Tibial artery (tissue), 4 donors: ENCODE results near the gene RPL27.
A peak's percentile ranks its signal among the peaks of the same experiment; 100 is the strongest.

Source experiments
- DNase-seq, 2 donors: peaks; one replicate each; pipeline ENCODE4 v3.0.0-alpha.2; 2019
- H3K27ac ChIP-seq, 2 donors: fragments of 200-600 bp; sonication (generic) in 1 of 2; 1 replicate in 1 of 2; 2 replicates in 1 of 2; pipeline ENCODE4 v1.5.1; 2018 to 2019; ENCODE audit warnings: mild to moderate bottlenecking in 1 of 2
- H3K27me3 ChIP-seq, 2 donors: fragments of 200-600 bp; sonication (generic) in 1 of 2; one replicate each; pipeline versions ENCODE4 v1.5.1 to v1.6.0; 2016 to 2019
- H3K36me3 ChIP-seq, 3 donors: fragments of 200-600 bp; sonication (generic) in 2 of 3; one replicate each; pipeline ENCODE4 v1.5.1; 2016 to 2019; ENCODE audit warnings: mild to moderate bottlenecking in 2 of 3
- H3K4me1 ChIP-seq, 4 donors: fragments of 200-600 bp; sonication (generic) in 2 of 4; 1 replicate in 3 of 4; 2 replicates in 1 of 4; pipeline ENCODE4 v1.5.1; 2016 to 2019
- H3K4me3 ChIP-seq, 2 donors: fragments of 200-600 bp; sonication (generic) in 1 of 2; 1 replicate in 1 of 2; 2 replicates in 1 of 2; pipeline ENCODE4 v1.5.1; 2018 to 2019; ENCODE audit warnings: mild to moderate bottlenecking in 2 of 2
- H3K9me3 ChIP-seq, 3 donors: fragments of 200-600 bp; sonication (generic) in 1 of 3; one replicate each; pipeline ENCODE4 v1.5.1; 2016 to 2019
- CTCF ChIP-seq, 2 experiments: fragments of 200-600 bp in 1 of 2; fragments of 450-650 bp in 1 of 2; IDR thresholded peaks; one replicate each; pipeline ENCODE4 v1.5.1; 2017 to 2019; ENCODE audit warnings: antibody characterized with exemption in 2 of 2, mild to moderate bottlenecking in 1 of 2, moderate library complexity in 1 of 2
- intact Hi-C: fragments of 100-400 bp; cut with DNase I; formaldehyde crosslinking; loops from one replicate; pipeline ENCODE4 v1.15.0; 2023; ENCODE audit warnings: low total_unique reads

RPL27 gene

GRCh38 chr17:43025766-43026537, 27.7 kb downstream of the RPL27 start:
- Histone ChIP-seq H3K4me3 (peak overlapping the region in 1 of 2 donors; percentile 53), H3K36me3 (no peaks in the 10 kb centered on the region), H3K27me3 (no peaks in the 10 kb centered on the region), H3K9me3 (no peaks in the 10 kb centered on the region), H3K27ac (peak overlapping the region; percentile 46 to 75), H3K4me1 (peaks cover 0 to 23% (median 13%) of the 10 kb centered on the region in 4 donors)
- no peak for DNase-seq
- intact Hi-C loops: no loop called here
- TF ChIP-seq CTCF (IDR thresholded peaks at IDR 0.05): no peak

GRCh38 chr17:43026595-43026994, 28.4 kb downstream of the RPL27 start:
- TF ChIP-seq CTCF (IDR thresholded peaks at IDR 0.05): no peak
- no peak for DNase-seq
- Histone ChIP-seq H3K36me3 (no peaks in the 10 kb centered on the region), H3K4me3 (no peak overlapping the region), H3K27ac (peak overlapping the region in 1 of 2 donors; percentile 14), H3K27me3 (no peaks in the 10 kb centered on the region), H3K4me1 (peaks cover 0 to 22% (median 11%) of the 10 kb centered on the region in 4 donors), H3K9me3 (no peaks in the 10 kb centered on the region)
- intact Hi-C loops: no loop called here

- H3K9me3 ChIP-seq: no peaks in the 10 kb centered on the region
- no peaks in the 10 kb centered on the region for H3K27me3 ChIP-seq
- peaks cover 0 to 21% (median 10%) of the 10 kb centered on the region in 4 donors for H3K4me1 ChIP-seq
- intact Hi-C loops: no loop called here
- no peak for DNase-seq
- no peaks in the 10 kb centered on the region for H3K36me3 ChIP-seq
- H3K27ac ChIP-seq: no peak overlapping the region
- TF ChIP-seq CTCF (IDR thresholded peaks at IDR 0.05): no peak
- H3K4me3 ChIP-seq: no peak overlapping the region
Measured at GRCh38 chr17:43027091-43028032, 29.1 kb downstream of the RPL27 start.

- Histone ChIP-seq H3K36me3 (no peaks in the 10 kb centered on the region), H3K4me1 (peaks cover 0 to 14% (median 4%) of the 10 kb centered on the region in 4 donors), H3K27ac (no peak overlapping the region), H3K4me3 (no peak overlapping the region), H3K9me3 (no peaks in the 10 kb centered on the region), H3K27me3 (no peaks in the 10 kb centered on the region)
- DNase-seq: no peak
- intact Hi-C loops: no loop called here
- TF ChIP-seq CTCF (IDR thresholded peaks at IDR 0.05): no peak
Measured at GRCh38 chr17:43028221-43028861, 30.1 kb downstream of the RPL27 start.

DNA sequence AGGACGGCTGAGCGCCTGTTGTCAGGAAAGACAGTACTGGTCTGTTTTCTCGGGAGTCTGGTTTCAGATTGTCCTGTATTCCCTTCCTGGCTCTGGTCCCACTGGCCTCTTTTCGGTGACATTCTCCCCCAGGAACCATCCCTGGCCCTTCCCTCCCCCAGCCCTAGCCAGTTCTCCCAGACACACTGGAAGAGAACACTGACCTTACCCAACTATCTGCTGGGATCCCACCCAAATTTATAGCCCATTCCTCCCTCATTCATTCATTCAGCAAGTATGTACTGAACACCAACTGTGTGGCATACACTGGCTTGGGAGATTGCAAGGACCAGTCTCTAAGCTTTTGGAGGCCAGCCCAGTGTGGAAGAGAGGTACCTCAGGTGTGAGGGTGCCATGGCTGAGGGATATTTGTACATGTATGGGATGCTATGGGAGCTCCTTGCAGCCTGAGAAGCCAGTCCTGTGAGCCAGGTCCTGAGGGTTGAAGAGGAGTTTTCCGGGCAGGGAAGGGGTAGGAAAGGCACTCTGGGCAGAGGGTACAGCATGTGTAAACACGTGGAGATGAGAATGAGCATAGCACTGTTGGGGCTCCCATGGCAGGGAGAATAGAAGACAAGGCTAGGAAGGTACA, 32.0 kb downstream of the RPL27 start:
- intact Hi-C loops: no loop called here
- Histone ChIP-seq H3K4me1 (peaks cover 0 to 3% (median 0%) of the 10 kb centered on the region in 4 donors), H3K4me3 (no peak overlapping the region), H3K36me3 (no peaks in the 10 kb centered on the region), H3K27ac (no peak overlapping the region), H3K27me3 (no peaks in the 10 kb centered on the region), H3K9me3 (no peaks in the 10 kb centered on the region)
- DNase-seq: no peak
- TF ChIP-seq CTCF (IDR thresholded peaks at IDR 0.05): no peak
